Fibroblast of the aortic adventitia (primary cell): ENCODE measurements around the gene SYNJ2. TPM values are rescaled to one million over a fixed set of nuclear protein-coding genes. Genes with fewer than 3 reads are reported as not detected.

Experiments used
- DNase-seq: peaks from one replicate; pipeline ENCODE4 v3.0.0-alpha.2; 2010; ENCODE audit warnings: low read depth
- H3K4me3 ChIP-seq: 2 replicates; pipeline ENCODE4 v1.5.1; 2011; ENCODE audit warnings: low read depth, mild to moderate bottlenecking, control low read depth, low read length, moderate library complexity
- CTCF ChIP-seq: IDR thresholded peaks from 2 replicates; pipeline ENCODE4 v1.5.1; 2011; ENCODE audit warnings: mild to moderate bottlenecking, low read length, control low read depth, inconsistent platforms; ENCODE audit not compliant: insufficient read depth
- total RNA-seq: library from RNA; depleted of rRNA; stranded (reverse); fragments of >200 nt; gene quantifications from 2 replicates; pipeline ENCODE4 v1.2.3, GENCODE V29; 2012; ENCODE audit warnings: low replicate concordance

Gene SYNJ2
- total RNA-seq, 1 donor, result 73.6 TPM

- DNase-seq, result no peak
- H3K4me3 ChIP-seq, result no peak overlapping the region
- no peak for TF ChIP-seq CTCF
These were observed 43.1 kb downstream of the SYNJ2 start for GRCh38 chr6:158024566-158025297.

GRCh38 chr6:158026054-158026900, 44.6 kb downstream of the SYNJ2 start:
- peak overlapping the region; percentile 46 for H3K4me3 ChIP-seq

GRCh38 chr6:158026901-158027589, 45.4 kb downstream of the SYNJ2 start:
- TF ChIP-seq CTCF, result no peak
- no peak overlapping the region for H3K4me3 ChIP-seq
- no peak for DNase-seq

More at GRCh38 chr6:158026054-158026900, 44.6 kb downstream of the SYNJ2 start:
- peak; percentile 79 for TF ChIP-seq CTCF
- peak; percentile 98 for DNase-seq

GRCh38 chr6:158027590-158028285, 46.1 kb downstream of the SYNJ2 start:
- no peak for DNase-seq
- H3K4me3 ChIP-seq, result no peak overlapping the region

GRCh38 chr6:158028421-158028820, 46.8 kb downstream of the SYNJ2 start:
- H3K4me3 ChIP-seq, result no peak overlapping the region

More at GRCh38 chr6:158027590-158028285, 46.1 kb downstream of the SYNJ2 start:
- no peak for TF ChIP-seq CTCF

More at GRCh38 chr6:158028421-158028820, 46.8 kb downstream of the SYNJ2 start:
- DNase-seq, result peak; percentile 16
- no peak for TF ChIP-seq CTCF
